Chondrocyte (in vitro differentiated cells): Measurements from ENCODE around the gene SMAGP. TPM values are rescaled to one million over a fixed set of nuclear protein-coding genes. Genes with fewer than 3 reads are reported as not detected.
"Not testable (repeated sequence)": the region's sequence is repeated elsewhere in the genome, so short reads cannot be mapped to it uniquely, and the experiment has no call there.

Experiments used
- DNase-seq: peaks from one replicate; pipeline ENCODE4 v3.0.0; 2021; ENCODE audit warnings: mixed read lengths, low spot score
- H3K27ac Mint-ChIP-seq: one replicate; pipeline ENCODE4 v1.8.0; 2021; ENCODE audit warnings: mild to moderate bottlenecking, moderate library complexity, mixed read lengths; ENCODE audit not compliant: unreplicated experiment
- H3K27me3 Mint-ChIP-seq: 2 replicates; pipeline ENCODE4 v1.8.0; 2021; ENCODE audit warnings: low read depth, mixed read lengths
- H3K36me3 Mint-ChIP-seq: 2 replicates; pipeline ENCODE4 v1.8.0; 2021; ENCODE audit warnings: low read depth, mixed read lengths
- H3K4me1 Mint-ChIP-seq: 2 replicates; pipeline ENCODE4 v1.8.0; 2021; ENCODE audit warnings: low read depth, mild to moderate bottlenecking, mixed read lengths
- H3K4me3 Mint-ChIP-seq: one replicate; pipeline ENCODE4 v1.8.0; 2021; ENCODE audit warnings: mild to moderate bottlenecking, moderate library complexity, mixed read lengths; ENCODE audit not compliant: unreplicated experiment
- H3K9me3 Mint-ChIP-seq: 2 replicates; pipeline ENCODE4 v1.8.0; 2021; ENCODE audit warnings: low read depth, mixed read lengths
- total RNA-seq: library from RNA; stranded (reverse); gene quantifications from 3 replicates; pipeline ENCODE4 v1.2.1, GENCODE V29; 2021
- TF ChIP-seq, protein P1 (sequence below): fragments of 200-600 bp; sonication (generic); IDR thresholded peaks from 2 replicates; pipeline ENCODE4 v1.5.0; 2021; ENCODE audit warnings: antibody characterized with exemption, mild to moderate bottlenecking, moderate library complexity

SMAGP gene
- total RNA-seq, 1 donor from 2014 or later: 8.0 TPM

DNA sequence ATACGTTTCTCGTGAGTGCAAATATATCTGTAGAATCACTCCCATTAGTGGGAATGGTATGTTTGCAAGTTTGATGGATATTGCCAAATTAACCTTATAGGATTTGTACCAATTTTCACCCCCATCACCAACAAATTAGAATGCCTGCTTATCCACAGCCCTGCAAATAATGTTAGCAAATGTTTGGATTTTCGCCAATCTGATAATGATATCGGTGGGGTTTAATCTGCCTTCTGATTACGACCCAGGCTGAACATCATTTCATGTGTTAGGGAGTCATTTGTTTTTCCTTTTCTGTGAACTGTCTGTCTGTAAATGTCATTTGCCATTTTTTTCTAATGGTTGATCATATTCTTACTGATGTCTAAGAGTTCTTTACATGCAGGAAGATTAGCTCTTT lies 35.7 kb downstream of the SMAGP start:
- TF ChIP-seq, protein P1, sequence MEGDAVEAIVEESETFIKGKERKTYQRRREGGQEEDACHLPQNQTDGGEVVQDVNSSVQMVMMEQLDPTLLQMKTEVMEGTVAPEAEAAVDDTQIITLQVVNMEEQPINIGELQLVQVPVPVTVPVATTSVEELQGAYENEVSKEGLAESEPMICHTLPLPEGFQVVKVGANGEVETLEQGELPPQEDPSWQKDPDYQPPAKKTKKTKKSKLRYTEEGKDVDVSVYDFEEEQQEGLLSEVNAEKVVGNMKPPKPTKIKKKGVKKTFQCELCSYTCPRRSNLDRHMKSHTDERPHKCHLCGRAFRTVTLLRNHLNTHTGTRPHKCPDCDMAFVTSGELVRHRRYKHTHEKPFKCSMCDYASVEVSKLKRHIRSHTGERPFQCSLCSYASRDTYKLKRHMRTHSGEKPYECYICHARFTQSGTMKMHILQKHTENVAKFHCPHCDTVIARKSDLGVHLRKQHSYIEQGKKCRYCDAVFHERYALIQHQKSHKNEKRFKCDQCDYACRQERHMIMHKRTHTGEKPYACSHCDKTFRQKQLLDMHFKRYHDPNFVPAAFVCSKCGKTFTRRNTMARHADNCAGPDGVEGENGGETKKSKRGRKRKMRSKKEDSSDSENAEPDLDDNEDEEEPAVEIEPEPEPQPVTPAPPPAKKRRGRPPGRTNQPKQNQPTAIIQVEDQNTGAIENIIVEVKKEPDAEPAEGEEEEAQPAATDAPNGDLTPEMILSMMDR: no peak
- DNase-seq: no peak
- Mint-ChIP-seq H3K9me3 (no peaks in the 10 kb centered on the region), H3K4me1 (peaks cover 8% of the 10 kb centered on the region), H3K36me3 (no peaks in the 10 kb centered on the region), H3K27ac (no peak overlapping the region), H3K4me3 (no peak overlapping the region), H3K27me3 (no peaks in the 10 kb centered on the region)

DNA sequence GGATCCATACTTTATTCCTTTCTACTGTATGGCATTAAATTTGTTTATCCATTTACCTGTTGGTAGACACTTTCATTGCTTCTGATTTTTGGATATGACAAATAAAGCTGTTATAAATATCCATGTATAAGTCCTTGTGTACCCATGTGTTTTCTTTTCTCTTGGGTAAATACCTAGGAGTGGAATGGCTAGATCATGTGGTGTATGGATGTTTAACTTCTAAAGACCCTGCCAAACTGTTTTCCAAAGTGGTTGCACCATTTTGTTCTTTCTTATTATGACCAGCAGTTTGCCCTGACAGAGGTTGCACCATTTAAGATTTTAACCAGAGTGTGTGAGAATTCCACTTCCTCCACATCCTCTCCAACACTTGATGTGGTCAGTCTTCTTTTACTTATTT lies 37.6 kb downstream of the SMAGP start:
- no peak for DNase-seq
- no peaks in the 10 kb centered on the region for H3K9me3 Mint-ChIP-seq
- no peaks in the 10 kb centered on the region for H3K36me3 Mint-ChIP-seq
- H3K4me1 Mint-ChIP-seq: no peaks in the 10 kb centered on the region
- TF ChIP-seq, protein P1: no peak
- H3K4me3 Mint-ChIP-seq: no peak overlapping the region
- H3K27me3 Mint-ChIP-seq: no peaks in the 10 kb centered on the region
- H3K27ac Mint-ChIP-seq: no peak overlapping the region

DNA sequence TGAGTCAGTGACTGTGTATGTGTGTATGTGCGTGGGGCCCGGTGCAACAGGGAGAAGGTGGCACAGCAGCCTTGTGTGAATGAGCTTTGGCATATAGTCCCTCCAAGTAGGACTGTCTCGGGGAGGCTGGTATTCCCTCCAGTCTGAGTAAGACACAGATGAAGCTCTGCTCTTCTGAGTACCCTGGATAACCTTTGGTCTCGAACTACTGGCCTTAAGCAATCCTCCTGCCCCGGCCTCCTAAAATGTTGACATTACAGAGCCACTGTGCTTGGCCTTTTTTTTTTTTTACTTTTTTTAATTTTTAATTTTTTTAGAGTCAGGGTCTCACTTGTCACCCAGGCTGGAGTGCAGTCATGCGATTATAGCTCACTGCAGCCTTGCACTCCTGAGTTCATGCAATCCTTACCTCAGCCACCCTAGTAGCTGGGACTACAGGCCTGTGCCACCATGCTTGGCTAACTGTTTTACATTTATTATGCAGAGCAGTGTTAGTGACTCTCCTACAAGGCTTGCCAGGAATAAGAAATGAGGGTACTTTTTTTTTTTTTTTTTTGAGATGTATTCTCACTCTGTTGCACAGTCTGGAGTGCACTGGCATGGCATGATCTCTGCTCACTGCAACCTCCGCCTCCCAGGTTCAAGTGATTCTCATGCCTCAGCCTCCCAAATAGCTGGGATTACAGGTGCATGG lies 41.0 kb downstream of the SMAGP start:
- no peak for DNase-seq
- TF ChIP-seq, protein P1: no peak
- no peaks in the 10 kb centered on the region for H3K27me3 Mint-ChIP-seq
- H3K4me1 Mint-ChIP-seq: no peaks in the 10 kb centered on the region
- H3K4me3 Mint-ChIP-seq: no peak overlapping the region
- no peak overlapping the region for H3K27ac Mint-ChIP-seq
- no peaks in the 10 kb centered on the region for H3K9me3 Mint-ChIP-seq
- no peaks in the 10 kb centered on the region for H3K36me3 Mint-ChIP-seq

DNA sequence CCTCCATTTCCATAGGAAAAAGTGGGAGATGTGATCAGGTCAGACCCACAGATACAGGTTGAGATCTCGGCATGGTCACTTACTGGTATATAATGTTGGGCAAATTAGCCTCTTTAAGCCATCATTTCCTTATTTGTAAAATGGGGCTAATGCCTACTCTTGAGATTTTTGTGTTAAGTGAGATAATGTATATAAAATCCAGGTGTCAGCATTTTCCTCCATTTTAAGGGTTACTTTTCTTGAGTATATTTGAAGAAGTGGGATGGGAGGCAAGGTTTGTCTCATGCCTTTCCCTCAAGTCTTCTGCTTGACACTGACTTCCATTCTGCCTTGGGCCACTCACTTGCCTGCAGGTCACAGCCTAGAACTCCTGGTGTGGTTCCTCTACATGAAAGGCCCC lies 42.3 kb downstream of the SMAGP start:
- TF ChIP-seq, protein P1: no peak
- no peaks in the 10 kb centered on the region for H3K36me3 Mint-ChIP-seq
- no peak overlapping the region for H3K27ac Mint-ChIP-seq
- H3K27me3 Mint-ChIP-seq: no peaks in the 10 kb centered on the region
- DNase-seq: no peak
- no peak overlapping the region for H3K4me3 Mint-ChIP-seq
- no peaks in the 10 kb centered on the region for H3K4me1 Mint-ChIP-seq
- no peaks in the 10 kb centered on the region for H3K9me3 Mint-ChIP-seq

DNA sequence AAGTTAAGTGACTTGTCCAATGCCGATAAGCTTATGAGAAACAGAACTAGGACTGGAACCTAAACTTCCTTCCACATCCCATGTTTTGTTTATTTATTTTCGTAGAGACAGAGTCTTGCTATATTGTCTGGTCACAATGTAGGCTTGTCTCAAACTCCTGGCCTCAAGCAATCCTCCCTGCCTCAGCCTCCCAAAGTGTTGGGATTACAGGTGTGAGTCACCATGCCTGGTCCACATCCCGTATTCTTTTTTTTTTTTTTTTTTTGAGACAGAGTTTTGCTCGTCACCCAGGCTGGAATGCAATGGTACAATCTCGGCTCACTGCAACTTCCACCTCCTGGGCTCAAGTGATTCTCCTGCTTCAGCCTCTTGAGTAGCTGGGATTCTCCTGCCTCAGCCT lies 43.1 kb downstream of the SMAGP start:
- H3K27ac Mint-ChIP-seq, DNase-seq, H3K9me3 Mint-ChIP-seq, H3K4me3 Mint-ChIP-seq, H3K36me3 Mint-ChIP-seq, H3K27me3 Mint-ChIP-seq, H3K4me1 Mint-ChIP-seq: not testable (repeated sequence)

DNA sequence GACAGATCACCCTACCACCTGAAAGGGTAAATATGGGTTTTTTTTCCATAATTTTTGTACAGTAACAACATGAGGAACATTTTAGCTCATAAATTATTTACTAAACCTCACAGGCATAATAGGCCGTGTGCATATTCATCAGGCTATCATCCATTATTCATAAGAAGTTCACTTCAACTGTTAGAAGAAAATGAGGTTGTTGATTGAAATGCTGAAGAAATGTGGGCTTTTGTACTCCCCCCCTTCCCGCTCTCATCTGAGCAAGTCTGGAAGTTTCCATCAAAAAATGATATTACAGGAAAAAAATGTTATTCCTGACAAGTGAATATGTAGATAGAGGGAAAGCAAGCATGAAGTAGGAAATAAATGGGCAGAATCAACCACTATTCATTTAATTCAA lies 44.4 kb downstream of the SMAGP start:
- H3K27me3 Mint-ChIP-seq: no peaks in the 10 kb centered on the region
- H3K36me3 Mint-ChIP-seq: no peaks in the 10 kb centered on the region

More for the DNA sequence above, 44.4 kb downstream of the SMAGP start:
- TF ChIP-seq, protein P1: no peak
- Mint-ChIP-seq H3K4me1 (no peaks in the 10 kb centered on the region), H3K27ac (no peak overlapping the region), H3K4me3 (no peak overlapping the region), H3K9me3 (no peaks in the 10 kb centered on the region)
- no peak for DNase-seq
